Measurements from ENCODE around the gene KLK11. TPM values are rescaled to one million over a fixed set of nuclear protein-coding genes. Genes with fewer than 3 reads are reported as not detected.

KLK11 gene
- total RNA-seq, 1 experiment from 2014 or later: 10.8 TPM

GRCh38 chr19:50972795-50973376, 53.5 kb downstream of the KLK11 start:
- H3K36me3 Mint-ChIP-seq (ENCODE audit: insufficient read depth, unreplicated experiment): peaks cover 42% of the 10 kb centered on the region
- peaks cover 64% of the 10 kb centered on the region for H3K4me1 Mint-ChIP-seq (ENCODE audit: low read depth, unreplicated experiment)
- H3K27me3 Mint-ChIP-seq (ENCODE audit: unreplicated experiment): no peaks in the 10 kb centered on the region
- CTCF ChIA-PET: interaction anchor here (0.9 to 2.3 kb wide), 3 partner anchors 30 to 51 kb away, joined by 3 to 11 read pairs (median 3); no protein-coding TSS in a partner anchor
- H3K9me3 Mint-ChIP-seq (ENCODE audit: low read depth, unreplicated experiment): no peaks in the 10 kb centered on the region
- intact Hi-C loops (cut with micrococcal nuclease; ENCODE audit: unreplicated experiment): no loop called here
- H3K4me3 Mint-ChIP-seq (ENCODE audit: low read depth, unreplicated experiment): peak overlapping the region; percentile 4
- H3K27ac Mint-ChIP-seq (ENCODE audit: unreplicated experiment): peak overlapping the region; percentile 67
- no TSS peak for BruUV-seq (replicated peaks)
- DNase-seq: peak; percentile 58
- TF ChIP-seq, protein P1, sequence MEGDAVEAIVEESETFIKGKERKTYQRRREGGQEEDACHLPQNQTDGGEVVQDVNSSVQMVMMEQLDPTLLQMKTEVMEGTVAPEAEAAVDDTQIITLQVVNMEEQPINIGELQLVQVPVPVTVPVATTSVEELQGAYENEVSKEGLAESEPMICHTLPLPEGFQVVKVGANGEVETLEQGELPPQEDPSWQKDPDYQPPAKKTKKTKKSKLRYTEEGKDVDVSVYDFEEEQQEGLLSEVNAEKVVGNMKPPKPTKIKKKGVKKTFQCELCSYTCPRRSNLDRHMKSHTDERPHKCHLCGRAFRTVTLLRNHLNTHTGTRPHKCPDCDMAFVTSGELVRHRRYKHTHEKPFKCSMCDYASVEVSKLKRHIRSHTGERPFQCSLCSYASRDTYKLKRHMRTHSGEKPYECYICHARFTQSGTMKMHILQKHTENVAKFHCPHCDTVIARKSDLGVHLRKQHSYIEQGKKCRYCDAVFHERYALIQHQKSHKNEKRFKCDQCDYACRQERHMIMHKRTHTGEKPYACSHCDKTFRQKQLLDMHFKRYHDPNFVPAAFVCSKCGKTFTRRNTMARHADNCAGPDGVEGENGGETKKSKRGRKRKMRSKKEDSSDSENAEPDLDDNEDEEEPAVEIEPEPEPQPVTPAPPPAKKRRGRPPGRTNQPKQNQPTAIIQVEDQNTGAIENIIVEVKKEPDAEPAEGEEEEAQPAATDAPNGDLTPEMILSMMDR (IDR thresholded peaks at IDR 0.05; ENCODE audit: unreplicated experiment): no peak

Other genes with a start within 250 kb of the KLK11 start
- gene ACP4, start 236.2 kb downstream of the KLK11 start, total RNA-seq (2022): not detected in 2 replicates
- gene KLK1, start 202.8 kb downstream of the KLK11 start, total RNA-seq (2022): not detected in 2 replicates
- gene KLK15, start 193.0 kb downstream of the KLK11 start, total RNA-seq (2022): not detected in 2 replicates
- not detected in 2 replicates for gene KLK3, start 171.7 kb downstream of the KLK11 start, total RNA-seq (2022)
- not detected in 2 replicates for gene KLK2, start 153.2 kb downstream of the KLK11 start, total RNA-seq (2022)
- not detected in 2 replicates for gene KLK4, start 115.2 kb downstream of the KLK11 start, total RNA-seq (2022)
- 0.24 and 0.38 TPM in 2 replicates for gene KLK5, start 73.6 kb downstream of the KLK11 start, total RNA-seq (2022)
- gene KLK6, start 57.0 kb downstream of the KLK11 start, total RNA-seq (2022): 269 and 350 TPM in 2 replicates
- gene KLK7, start 42.7 kb downstream of the KLK11 start, total RNA-seq (2022): 6.5 and 7.9 TPM in 2 replicates
- 0.71 and 0.91 TPM in 2 replicates for gene KLK8, start 25.0 kb downstream of the KLK11 start, total RNA-seq (2022)
- 24.2 and 32.9 TPM in 2 replicates for gene KLK10, start 6.9 kb downstream of the KLK11 start, total RNA-seq (2022)
- not detected in 2 replicates for gene KLK12, start 8.4 kb upstream of the KLK11 start, total RNA-seq (2022)
- not detected in 2 replicates for gene KLK13, start 38.5 kb upstream of the KLK11 start, total RNA-seq (2022)
- gene KLK14, start 56.3 kb upstream of the KLK11 start, total RNA-seq (2022): 0.34 and 0.38 TPM in 2 replicates
- 11.3 and 12.0 TPM in 2 replicates for gene CTU1, start 81.8 kb upstream of the KLK11 start, total RNA-seq (2022)
- gene SIGLEC9, start 98.3 kb upstream of the KLK11 start, total RNA-seq (2022): not detected in 2 replicates
- gene SIGLEC7, start 115.7 kb upstream of the KLK11 start, total RNA-seq (2022): not detected in 2 replicates
- gene CD33, start 198.5 kb upstream of the KLK11 start, total RNA-seq (2022): not detected in 2 replicates
- gene SIGLECL1, start 224.5 kb upstream of the KLK11 start, total RNA-seq (2022): not detected in 2 replicates